ENCODE data around the gene GNB2. TPM values are rescaled to one million over a fixed set of nuclear protein-coding genes. Genes with fewer than 3 reads are reported as not detected.

Gene GNB2
- polyA plus RNA-seq, 1 donor (not counting 4 experiments of a cell fraction or from before 2014, with no cell fraction given): 87.2 TPM

DNA sequence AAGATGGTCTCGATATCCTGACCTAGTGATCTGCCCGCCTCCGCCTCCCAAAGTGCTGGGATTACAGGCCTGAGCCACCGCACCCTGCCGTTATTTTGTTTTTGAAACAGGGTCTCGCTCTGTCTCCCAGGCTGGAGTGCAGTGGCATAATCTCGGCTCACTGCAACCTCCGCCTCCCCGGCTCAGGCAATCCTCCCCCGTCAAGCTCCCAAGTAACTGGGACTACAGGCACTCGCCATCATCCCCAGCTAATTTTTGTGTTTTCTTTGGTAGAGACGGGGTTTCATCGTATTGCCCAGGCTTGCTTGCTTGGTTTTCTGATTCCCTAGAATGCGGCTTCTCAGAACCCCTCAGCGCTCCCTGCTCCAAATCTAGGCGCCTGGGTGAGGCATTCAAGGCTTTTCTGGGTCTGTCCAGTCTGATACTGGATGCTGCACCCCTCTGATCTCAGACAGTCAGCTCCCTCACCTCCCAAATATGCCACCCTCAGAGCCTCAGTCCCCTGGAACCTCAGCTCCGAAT, 33.5 kb upstream of the GNB2 start:
- H3K4me3 ChIP-seq (ENCODE audit: control insufficient read depth in 2 of 3, extremely low read depth in 1 of 3, insufficient read depth in 2 of 3, low read depth in 1 of 3, low read length in 3 of 3): no peak overlapping the region
- no peaks in the 10 kb centered on the region for H3K9me1 ChIP-seq (ENCODE audit: control insufficient read depth, extremely low read depth, insufficient read depth, low read length)
- H3K9ac ChIP-seq (ENCODE audit: control insufficient read depth, extremely low read depth, insufficient read depth, low read length): no peak overlapping the region
- no peaks in the 10 kb centered on the region for H4K20me1 ChIP-seq (ENCODE audit: control insufficient read depth, extremely low read depth, insufficient read depth, low read length)
- no peak overlapping the region for H3K4me2 ChIP-seq (ENCODE audit: control insufficient read depth, extremely low read depth, insufficient read depth, low read depth, low read length)
- H2AFZ ChIP-seq (ENCODE audit: control insufficient read depth, low read length): no peak overlapping the region
- no peaks in the 10 kb centered on the region for H3K27me3 ChIP-seq (ENCODE audit: control insufficient read depth, extremely low read depth, insufficient read depth, low read length)
- no peaks in the 10 kb centered on the region for H3K9me3 ChIP-seq (ENCODE audit: control insufficient read depth, low read depth, low read length)
- H3K4me1 ChIP-seq (ENCODE audit: control insufficient read depth, extremely low read depth, insufficient read depth, low read length): no peaks in the 10 kb centered on the region
- no peak for TF ChIP-seq EZH2 (IDR thresholded peaks at IDR 0.05; ENCODE audit: low read length)
- TF ChIP-seq CTCF (optimal IDR thresholded peaks at IDR 0.05 in 1 of 3, IDR thresholded peaks at IDR 0.05 in 1 of 3, conservative IDR thresholded peaks at IDR 0.05 in 1 of 3; ENCODE audit: extremely low read depth in 1 of 3, insufficient read depth in 2 of 3, low read length in 3 of 3): no peak
- dilution Hi-C loops (cut with MboI; ENCODE audit: extremely low pct_ligation_motif_present, low sequenced_read_pairs): no loop called here
- FAIRE-seq (no peak), DNase-seq (ENCODE audit: low read depth, low spot score) (no peak)
- H3K36me3 ChIP-seq (ENCODE audit: control insufficient read depth in 2 of 2, extremely low read depth in 1 of 2, insufficient read depth in 2 of 2, low read length in 2 of 2): no peaks in the 10 kb centered on the region
- no peak overlapping the region for H3K27ac ChIP-seq (ENCODE audit: control insufficient read depth, insufficient read depth, low read length)
- H3K79me2 ChIP-seq (ENCODE audit: control insufficient read depth, insufficient read depth, low read length): no peaks in the 10 kb centered on the region

- no peaks in the 10 kb centered on the region for H3K9me1 ChIP-seq (ENCODE audit: control insufficient read depth, extremely low read depth, insufficient read depth, low read length)
- FAIRE-seq (no peak), DNase-seq (ENCODE audit: low read depth, low spot score) (no peak)
- H4K20me1 ChIP-seq (ENCODE audit: control insufficient read depth, extremely low read depth, insufficient read depth, low read length): no peaks in the 10 kb centered on the region
- H3K79me2 ChIP-seq (ENCODE audit: control insufficient read depth, insufficient read depth, low read length): no peaks in the 10 kb centered on the region
- H3K9me3 ChIP-seq (ENCODE audit: control insufficient read depth, low read depth, low read length): no peaks in the 10 kb centered on the region
- no peak overlapping the region for H3K27ac ChIP-seq (ENCODE audit: control insufficient read depth, insufficient read depth, low read length)
- H3K36me3 ChIP-seq (ENCODE audit: control insufficient read depth in 2 of 2, extremely low read depth in 1 of 2, insufficient read depth in 2 of 2, low read length in 2 of 2): no peaks in the 10 kb centered on the region
- no peaks in the 10 kb centered on the region for H3K27me3 ChIP-seq (ENCODE audit: control insufficient read depth, extremely low read depth, insufficient read depth, low read length)
- H3K4me1 ChIP-seq (ENCODE audit: control insufficient read depth, extremely low read depth, insufficient read depth, low read length): no peaks in the 10 kb centered on the region
- no peak overlapping the region for H3K4me2 ChIP-seq (ENCODE audit: control insufficient read depth, extremely low read depth, insufficient read depth, low read depth, low read length)
- no peak overlapping the region for H2AFZ ChIP-seq (ENCODE audit: control insufficient read depth, low read length)
- TF ChIP-seq EZH2 (IDR thresholded peaks at IDR 0.05; ENCODE audit: low read length): no peak
- no peak overlapping the region for H3K4me3 ChIP-seq (ENCODE audit: control insufficient read depth in 2 of 3, extremely low read depth in 1 of 3, insufficient read depth in 2 of 3, low read depth in 1 of 3, low read length in 3 of 3)
- dilution Hi-C loops (cut with MboI; ENCODE audit: extremely low pct_ligation_motif_present, low sequenced_read_pairs): no loop called here
- no peak overlapping the region for H3K9ac ChIP-seq (ENCODE audit: control insufficient read depth, extremely low read depth, insufficient read depth, low read length)
These were observed 32.8 kb upstream of the GNB2 start for GRCh38 chr7:100640517-100641440.
